HG03045 (cell line): Measurements from ENCODE around the gene ETF1.
"Not testable (repeated sequence)": the region's sequence is repeated elsewhere in the genome, so short reads cannot be mapped to it uniquely, and the experiment has no call there.

Experiments used
- ATAC-seq: cut with Tn5 transposase; IDR thresholded peaks from one replicate; pipeline ENCODE4 v1.9.1; 2021; ENCODE audit warnings: mild to moderate bottlenecking, moderate library complexity; ENCODE audit not compliant: unreplicated experiment

The ETF1 gene

GRCh38 chr5:138491669-138492559 lies 51.1 kb downstream of the ETF1 start:
- peak; percentile 98 for ATAC-seq

- no peak for ATAC-seq
These were observed 51.8 kb downstream of the ETF1 start for GRCh38 chr5:138491284-138491648.

GRCh38 chr5:138490648-138491283 lies 52.3 kb downstream of the ETF1 start:
- ATAC-seq: no peak

- ATAC-seq: no peak
These were observed 53.4 kb downstream of the ETF1 start for GRCh38 chr5:138489683-138490061.

GRCh38 chr5:138488481-138488945 lies 54.5 kb downstream of the ETF1 start:
- ATAC-seq: no peak

GRCh38 chr5:138482638-138483037 lies 60.4 kb downstream of the ETF1 start:
- no peak for ATAC-seq

GRCh38 chr5:138476918-138477317 lies 66.1 kb downstream of the ETF1 start:
- no peak for ATAC-seq

GRCh38 chr5:138473151-138473550 lies 69.9 kb downstream of the ETF1 start:
- not testable (repeated sequence) for ATAC-seq

GRCh38 chr5:138472353-138472752 lies 70.7 kb downstream of the ETF1 start:
- ATAC-seq: no peak

- no peak for ATAC-seq
These were observed 72.0 kb downstream of the ETF1 start for GRCh38 chr5:138471052-138471361.

GRCh38 chr5:138470322-138471051 lies 72.5 kb downstream of the ETF1 start:
- no peak for ATAC-seq

GRCh38 chr5:138469540-138470321 lies 73.3 kb downstream of the ETF1 start:
- no peak for ATAC-seq

GRCh38 chr5:138468966-138469539 lies 74.0 kb downstream of the ETF1 start:
- no peak for ATAC-seq

GRCh38 chr5:138468133-138468965 lies 74.7 kb downstream of the ETF1 start:
- no peak for ATAC-seq

- no peak for ATAC-seq
These were observed 75.3 kb downstream of the ETF1 start for GRCh38 chr5:138467711-138468132.

GRCh38 chr5:138466900-138467710 lies 75.9 kb downstream of the ETF1 start:
- no peak for ATAC-seq

- ATAC-seq: no peak
These were observed 76.7 kb downstream of the ETF1 start for GRCh38 chr5:138466125-138466899.
